Glomerular visceral epithelial cell (primary cell): ENCODE data around the gene CLIP1.
"Not testable (repeated sequence)": the region's sequence is repeated elsewhere in the genome, so short reads cannot be mapped to it uniquely, and the experiment has no call there.

Experiments used
- DNase-seq: peaks from one replicate; pipeline ENCODE4 v3.0.0-alpha.2; 2016; ENCODE audit errors: extremely low spot score

The CLIP1 gene

GRCh38 chr12:122395319-122395718, 27.1 kb downstream of the CLIP1 start:
- DNase-seq = peak; percentile 55

DNA sequence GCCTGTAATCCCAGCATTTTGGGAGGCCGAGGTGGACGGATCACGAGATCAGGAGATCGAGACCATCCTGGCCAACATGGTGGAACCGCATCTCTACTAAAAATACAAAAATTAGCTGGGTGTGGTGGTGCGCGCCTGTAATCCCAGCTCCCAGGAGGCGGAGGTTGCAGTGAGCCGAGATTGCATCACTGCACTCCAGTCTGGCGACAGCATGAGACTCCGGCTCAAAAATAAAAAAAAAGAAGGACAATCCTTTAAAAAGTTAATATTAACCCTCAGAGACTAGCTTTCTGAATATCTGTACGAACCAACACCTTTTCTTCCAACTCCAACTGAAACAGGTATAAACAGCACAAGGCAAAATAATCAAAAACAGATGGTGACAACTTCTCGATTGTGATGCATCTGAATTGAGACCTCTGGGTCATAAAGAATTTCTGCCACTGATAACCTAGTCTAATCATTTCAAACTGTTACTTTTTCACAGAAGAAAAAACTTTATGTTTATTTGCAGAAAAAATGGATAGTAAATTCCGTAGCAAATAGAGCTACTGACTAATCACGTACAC, 27.8 kb downstream of the CLIP1 start:
- peak; percentile 12 for DNase-seq

- DNase-seq = peak; percentile 58
Observed at GRCh38 chr12:122393817-122394216, 28.7 kb downstream of the CLIP1 start.

- DNase-seq = no peak
Observed at GRCh38 chr12:122392411-122392810, 30.1 kb downstream of the CLIP1 start.

- DNase-seq = no peak
Observed at GRCh38 chr12:122389677-122390076, 32.8 kb downstream of the CLIP1 start.

DNA sequence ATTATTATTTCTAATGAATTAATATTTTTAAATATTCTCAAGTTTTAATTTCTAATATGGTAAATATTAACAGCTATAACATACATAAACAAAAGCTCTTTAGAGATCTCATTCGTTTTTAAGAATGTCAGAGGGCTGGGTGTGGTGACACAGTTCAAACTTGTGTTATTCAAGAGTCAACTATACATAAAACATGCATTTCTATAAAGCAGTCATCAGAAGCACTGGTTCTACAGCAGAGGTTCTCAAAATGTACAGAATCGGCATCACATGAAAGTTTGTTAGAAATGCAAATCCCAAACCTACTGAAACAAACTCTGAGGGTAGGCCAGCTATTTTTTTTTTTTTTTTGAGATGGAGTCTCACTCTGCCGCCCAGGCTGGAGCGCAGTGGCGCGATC, 34.6 kb downstream of the CLIP1 start:
- DNase-seq = no peak

DNA sequence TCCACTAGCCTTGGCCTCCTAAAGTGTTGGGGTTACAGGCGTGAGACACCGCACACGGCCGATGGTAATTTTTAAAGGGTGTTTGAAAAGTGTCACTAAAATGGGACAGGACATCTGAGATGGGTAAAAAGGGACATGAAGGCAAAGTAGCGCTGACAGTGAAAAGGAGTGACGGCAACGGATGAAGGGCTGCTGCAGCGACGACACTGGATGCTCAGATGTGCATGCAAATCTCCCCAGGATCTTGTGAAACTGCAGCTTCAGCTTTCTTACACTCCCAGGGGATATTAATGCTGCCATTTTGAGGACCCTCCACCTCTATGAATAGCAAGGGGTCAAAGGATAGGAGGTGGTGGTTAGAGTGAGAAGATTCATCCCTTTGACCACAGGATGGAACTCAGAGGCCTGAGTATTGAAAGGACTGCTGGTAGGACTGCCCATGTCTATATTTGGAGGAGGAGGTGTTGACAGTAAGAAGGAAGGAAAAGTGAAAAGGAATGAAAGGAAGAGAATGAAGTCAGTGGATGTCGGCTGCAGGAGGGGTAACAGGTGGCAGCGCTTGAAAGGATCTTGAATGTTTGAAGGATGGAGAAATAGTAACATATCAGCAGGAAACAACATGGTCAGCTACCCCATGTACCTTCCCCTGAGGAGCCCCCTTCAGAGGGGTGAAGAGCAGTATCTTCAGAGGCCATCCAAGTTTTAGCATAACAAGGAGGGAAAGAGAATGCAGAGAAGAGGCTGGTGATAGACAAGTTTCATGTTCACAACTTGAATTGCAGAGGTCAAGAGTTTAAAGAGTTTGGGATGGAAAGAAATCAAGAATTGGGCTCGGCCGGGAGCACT, 37.1 kb downstream of the CLIP1 start:
- no peak for DNase-seq

DNA sequence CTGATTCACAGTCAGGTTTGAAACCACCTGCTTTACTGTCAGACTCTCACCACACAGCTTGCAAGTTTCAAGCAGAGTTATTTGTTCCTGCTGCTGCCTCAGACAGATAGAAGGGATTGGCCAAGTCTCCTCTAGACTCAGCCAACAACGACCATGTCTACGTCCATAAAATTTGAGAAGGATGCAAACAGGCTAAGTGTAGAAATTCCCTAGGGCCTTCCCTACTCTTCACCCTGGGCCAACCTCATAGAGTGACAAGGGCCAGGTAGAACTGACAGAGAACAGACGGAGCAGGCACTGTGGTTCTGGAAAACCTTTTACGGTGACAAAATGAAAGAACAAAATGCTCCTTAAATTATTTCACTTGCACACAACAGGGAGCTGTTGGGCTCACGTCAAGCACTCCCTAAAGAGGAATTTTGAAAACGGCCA, 39.5 kb downstream of the CLIP1 start:
- no peak for DNase-seq

- DNase-seq = no peak
Observed at GRCh38 chr12:122381021-122381420, 41.4 kb downstream of the CLIP1 start.

- not testable (repeated sequence) for DNase-seq
Observed at GRCh38 chr12:122376751-122377150, 45.7 kb downstream of the CLIP1 start.

- no peak for DNase-seq
Observed at GRCh38 chr12:122374707-122375106, 47.8 kb downstream of the CLIP1 start.

- no peak for DNase-seq
Observed at GRCh38 chr12:122371475-122372045, 50.9 kb downstream of the CLIP1 start.

- DNase-seq = peak; percentile 29
Observed at GRCh38 chr12:122368361-122369073, 54.0 kb downstream of the CLIP1 start.

- not testable (repeated sequence) for DNase-seq
Observed at GRCh38 chr12:122367632-122368031, 54.8 kb downstream of the CLIP1 start.

- DNase-seq = peak; percentile 87
Observed at GRCh38 chr12:122366685-122367475, 55.6 kb downstream of the CLIP1 start.

GRCh38 chr12:122365226-122365625, 57.2 kb downstream of the CLIP1 start:
- not testable (repeated sequence) for DNase-seq

DNA sequence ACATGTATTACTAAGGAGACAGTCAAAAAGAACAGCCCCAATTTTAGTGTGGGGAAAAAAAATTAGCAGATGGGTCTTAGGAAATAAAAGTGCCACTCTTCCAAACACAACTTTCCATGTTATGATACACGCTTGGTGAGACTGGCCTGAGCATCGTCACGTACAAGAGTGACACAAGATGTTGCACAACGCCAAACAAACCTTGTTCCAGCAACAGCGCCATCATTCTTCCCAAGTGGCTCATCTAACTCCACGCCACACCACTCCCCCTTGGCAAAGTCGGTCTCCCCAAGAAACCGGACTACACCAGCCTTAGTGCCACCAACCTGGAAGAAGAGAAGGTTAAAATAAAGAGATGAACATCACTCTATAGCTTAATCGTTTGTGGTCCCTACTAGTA, 58.7 kb downstream of the CLIP1 start:
- no peak for DNase-seq

- DNase-seq = no peak
Observed at GRCh38 chr12:122362755-122363154, 59.7 kb downstream of the CLIP1 start.

- not testable (repeated sequence) for DNase-seq
Observed at GRCh38 chr12:122358403-122358802, 64.1 kb downstream of the CLIP1 start.

DNA sequence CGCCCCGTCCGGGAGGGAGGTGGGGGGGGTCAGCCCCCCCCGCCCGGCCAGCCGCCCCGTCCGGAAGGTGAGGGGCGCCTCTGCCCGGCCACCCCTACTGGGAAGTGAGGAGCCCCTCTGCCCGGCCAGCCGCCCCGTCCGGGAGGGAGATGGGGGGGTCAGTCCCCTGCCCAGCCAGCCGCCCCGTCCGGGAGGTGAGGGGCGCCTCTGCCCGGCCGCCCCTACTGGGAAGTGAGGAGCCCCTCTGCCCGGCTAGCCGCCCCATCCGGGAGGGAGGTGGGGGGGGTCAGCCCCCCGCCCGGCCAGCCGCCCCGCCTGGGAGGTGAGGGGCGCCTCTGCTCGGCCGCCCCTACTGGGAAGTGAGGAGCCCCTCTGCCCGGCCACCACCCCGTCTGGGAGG, 64.9 kb downstream of the CLIP1 start:
- DNase-seq = not testable (repeated sequence)

- DNase-seq = not testable (repeated sequence)
Observed at GRCh38 chr12:122356991-122357390, 65.5 kb downstream of the CLIP1 start.
